ENCODE data around the gene BTBD2.

GRCh38 chr19:1989513-1990229 is 25.8 kb downstream of the BTBD2 start:
- TF ChIP-seq CTCF (IDR thresholded peaks at IDR 0.05) (no peak), POLR2AphosphoS5 (IDR thresholded peaks at IDR 0.05) (no peak), POLR2A (IDR thresholded peaks at IDR 0.05) (no peak)
